Measurements from ENCODE around the gene ABHD10.

DNA sequence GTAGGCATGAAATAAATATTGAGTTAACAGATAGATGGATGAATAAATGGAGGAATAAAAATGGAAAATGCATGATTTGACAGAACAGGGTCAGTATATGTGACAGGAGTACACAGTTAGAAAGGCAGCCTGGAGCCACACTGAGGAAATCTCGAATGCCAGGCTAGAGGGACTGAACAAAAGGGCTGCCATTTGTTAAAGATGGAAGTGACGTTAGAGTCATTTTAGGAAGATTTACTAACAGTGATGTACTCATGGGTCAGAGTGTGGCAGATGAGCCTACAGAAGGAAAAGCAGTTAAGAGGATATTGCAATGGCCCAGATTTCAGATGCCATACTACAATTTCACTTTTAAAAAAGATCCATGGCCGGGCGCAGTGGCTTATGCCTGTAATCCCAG lies 48.3 kb downstream of the ABHD10 start:
- TF ChIP-seq EZH2 (IDR thresholded peaks at IDR 0.05), result no peak
- TF ChIP-seq, protein P1, sequence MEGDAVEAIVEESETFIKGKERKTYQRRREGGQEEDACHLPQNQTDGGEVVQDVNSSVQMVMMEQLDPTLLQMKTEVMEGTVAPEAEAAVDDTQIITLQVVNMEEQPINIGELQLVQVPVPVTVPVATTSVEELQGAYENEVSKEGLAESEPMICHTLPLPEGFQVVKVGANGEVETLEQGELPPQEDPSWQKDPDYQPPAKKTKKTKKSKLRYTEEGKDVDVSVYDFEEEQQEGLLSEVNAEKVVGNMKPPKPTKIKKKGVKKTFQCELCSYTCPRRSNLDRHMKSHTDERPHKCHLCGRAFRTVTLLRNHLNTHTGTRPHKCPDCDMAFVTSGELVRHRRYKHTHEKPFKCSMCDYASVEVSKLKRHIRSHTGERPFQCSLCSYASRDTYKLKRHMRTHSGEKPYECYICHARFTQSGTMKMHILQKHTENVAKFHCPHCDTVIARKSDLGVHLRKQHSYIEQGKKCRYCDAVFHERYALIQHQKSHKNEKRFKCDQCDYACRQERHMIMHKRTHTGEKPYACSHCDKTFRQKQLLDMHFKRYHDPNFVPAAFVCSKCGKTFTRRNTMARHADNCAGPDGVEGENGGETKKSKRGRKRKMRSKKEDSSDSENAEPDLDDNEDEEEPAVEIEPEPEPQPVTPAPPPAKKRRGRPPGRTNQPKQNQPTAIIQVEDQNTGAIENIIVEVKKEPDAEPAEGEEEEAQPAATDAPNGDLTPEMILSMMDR (IDR thresholded peaks at IDR 0.05), result no peak
- no peak for TF ChIP-seq EZH2phosphoT487 (IDR thresholded peaks at IDR 0.05)
